Midbrain (tissue), 1 donor: ENCODE results near the gene ARHGAP22.

Experiments
- DNase-seq: peaks from one replicate; lab custom pipeline; 2025; lab: John Stamatoyannopoulos, UW

Gene ARHGAP22

GRCh38 chr10:48552946-48553564 is 51.8 kb downstream of the ARHGAP22 start:
- no peak for DNase-seq

GRCh38 chr10:48551861-48552591 is 52.8 kb downstream of the ARHGAP22 start:
- peak; percentile 66 for DNase-seq

GRCh38 chr10:48550977-48551376 is 53.9 kb downstream of the ARHGAP22 start:
- no peak for DNase-seq

- DNase-seq, result no peak
Measured at GRCh38 chr10:48550071-48550691, 54.7 kb downstream of the ARHGAP22 start.

GRCh38 chr10:48549236-48549635 is 55.6 kb downstream of the ARHGAP22 start:
- DNase-seq, result no peak

GRCh38 chr10:48548531-48549135 is 56.2 kb downstream of the ARHGAP22 start:
- DNase-seq, result no peak

- no peak for DNase-seq
Measured at GRCh38 chr10:48547981-48548380, 56.9 kb downstream of the ARHGAP22 start.

- no peak for DNase-seq
Measured at GRCh38 chr10:48547061-48547895, 57.6 kb downstream of the ARHGAP22 start.

GRCh38 chr10:48545462-48546145 is 59.3 kb downstream of the ARHGAP22 start:
- no peak for DNase-seq

- no peak for DNase-seq
Measured at GRCh38 chr10:48543182-48543844, 61.6 kb downstream of the ARHGAP22 start.

- no peak for DNase-seq
Measured at GRCh38 chr10:48542471-48543181, 62.2 kb downstream of the ARHGAP22 start.

- no peak for DNase-seq
Measured at GRCh38 chr10:48541144-48541795, 63.6 kb downstream of the ARHGAP22 start.

GRCh38 chr10:48538611-48539010 is 66.3 kb downstream of the ARHGAP22 start:
- no peak for DNase-seq

- no peak for DNase-seq
Measured at GRCh38 chr10:48536916-48537890, 67.7 kb downstream of the ARHGAP22 start.

GRCh38 chr10:48536156-48536500 is 68.7 kb downstream of the ARHGAP22 start:
- DNase-seq, result no peak

GRCh38 chr10:48535416-48536155 is 69.3 kb downstream of the ARHGAP22 start:
- DNase-seq, result no peak

GRCh38 chr10:48533951-48534720 is 70.7 kb downstream of the ARHGAP22 start:
- peak; percentile 40 for DNase-seq
